H9 (cell line): Measurements from ENCODE around the gene CDR2. TPM values are rescaled to one million over a fixed set of nuclear protein-coding genes. Genes with fewer than 3 reads are reported as not detected.

Experiments
- DNase-seq: peaks from one replicate; pipeline ENCODE4 v3.0.0-alpha.2; 2017
- H2AFZ ChIP-seq: one replicate; pipeline ENCODE4 v1.6.1; 2013; ENCODE audit warnings: mild to moderate bottlenecking, low read length, control low read depth, moderate library complexity
- H2AK5ac ChIP-seq: 2 replicates; pipeline ENCODE4 v1.6.1; 2013; ENCODE audit warnings: low read length, control low read depth, mixed read lengths; ENCODE audit not compliant: insufficient read length
- H2BK120ac ChIP-seq: one replicate; pipeline ENCODE4 v1.6.1; 2013; ENCODE audit warnings: low read depth, mild to moderate bottlenecking, low read length, control low read depth, inconsistent platforms; ENCODE audit not compliant: poor library complexity, severe bottlenecking
- H2BK12ac ChIP-seq: 2 replicates; pipeline ENCODE4 v1.6.1; 2013; ENCODE audit warnings: low read length, control low read depth, mixed read lengths, low read depth; ENCODE audit not compliant: insufficient read length
- H2BK15ac ChIP-seq: 2 replicates; pipeline ENCODE4 v1.6.1; 2013; ENCODE audit warnings: low read depth, low read length, control low read depth
- H2BK20ac ChIP-seq: one replicate; pipeline ENCODE4 v1.6.1; 2013; ENCODE audit warnings: low read depth, mild to moderate bottlenecking, low read length, control low read depth, inconsistent platforms; ENCODE audit not compliant: poor library complexity, severe bottlenecking
- H2BK5ac ChIP-seq: 2 replicates; pipeline ENCODE4 v1.6.1; 2013; ENCODE audit warnings: low read length, control low read depth, mixed read lengths; ENCODE audit not compliant: insufficient read length
- H3K14ac ChIP-seq: 2 replicates; pipeline ENCODE4 v1.6.1; 2013; ENCODE audit warnings: low read length, control low read depth; ENCODE audit not compliant: insufficient read depth
- H3K18ac ChIP-seq: 2 replicates; pipeline ENCODE4 v1.6.1; 2013; ENCODE audit warnings: low read depth, mild to moderate bottlenecking, mixed read lengths, low read length, control low read depth; ENCODE audit not compliant: insufficient read length
- H3K23ac ChIP-seq: 2 replicates; pipeline ENCODE4 v1.6.1; 2013; ENCODE audit warnings: low read length, control low read depth, mixed read lengths, low read depth; ENCODE audit not compliant: insufficient read length
- H3K23me2 ChIP-seq: 2 replicates; pipeline ENCODE4 v1.6.1; 2013; ENCODE audit warnings: low read depth, mild to moderate bottlenecking, mixed read lengths, low read length, control low read depth; ENCODE audit not compliant: insufficient read length, poor library complexity, severe bottlenecking
- H3K27ac ChIP-seq: 2 replicates; pipeline ENCODE4 v1.5.1; 2013; ENCODE audit warnings: low read length, control low read depth, mixed read lengths, low read depth; ENCODE audit not compliant: insufficient read length
- H3K27me3 ChIP-seq: 2 replicates; pipeline ENCODE4 v1.6.1; 2013; ENCODE audit warnings: low read length, control low read depth, inconsistent platforms; ENCODE audit not compliant: insufficient read depth
- H3K4ac ChIP-seq: 2 replicates; pipeline ENCODE4 v1.6.1; 2013; ENCODE audit warnings: low read depth, mild to moderate bottlenecking, control low read depth, inconsistent platforms, low read length, moderate library complexity
- H3K4me1 ChIP-seq: 2 replicates; pipeline ENCODE4 v1.6.1; 2013; ENCODE audit warnings: low read length, control low read depth, inconsistent platforms; ENCODE audit not compliant: insufficient read depth
- H3K4me2 ChIP-seq: 2 replicates; pipeline ENCODE4 v1.6.1; 2013; ENCODE audit warnings: low read length, control low read depth, mixed read lengths; ENCODE audit not compliant: insufficient read length, insufficient read depth
- H3K56ac ChIP-seq: 2 replicates; pipeline ENCODE4 v1.6.1; 2013; ENCODE audit warnings: low read depth, mild to moderate bottlenecking, mixed read lengths, low read length, control low read depth; ENCODE audit not compliant: insufficient read length
- H3K79me1 ChIP-seq: 2 replicates; pipeline ENCODE4 v1.6.1; 2013; ENCODE audit warnings: low read depth, mild to moderate bottlenecking, moderate library complexity, low read length, control low read depth, inconsistent platforms; ENCODE audit not compliant: insufficient read depth, poor library complexity, severe bottlenecking
- H3K79me2 ChIP-seq: 2 replicates; pipeline ENCODE4 v1.6.1; 2013; ENCODE audit warnings: low read length, control low read depth, inconsistent platforms; ENCODE audit not compliant: insufficient read depth
- H3K9ac ChIP-seq: 2 replicates; pipeline ENCODE4 v1.6.1; 2013; ENCODE audit warnings: low read length, control low read depth, mixed read lengths; ENCODE audit not compliant: insufficient read length; ENCODE audit errors: extremely low read depth
- H3K9me3 ChIP-seq: one replicate; pipeline ENCODE4 v1.6.1; 2013; ENCODE audit warnings: low read depth, low read length, inconsistent platforms; ENCODE audit not compliant: control insufficient read depth
- H3T11ph ChIP-seq: one replicate; pipeline ENCODE4 v1.6.1; 2013; ENCODE audit warnings: mild to moderate bottlenecking, low read length, control low read depth, inconsistent platforms
- H4K20me1 ChIP-seq: one replicate; pipeline ENCODE4 v1.6.1; 2013; ENCODE audit not compliant: control insufficient read depth, insufficient read length, insufficient read depth
- H4K5ac ChIP-seq: 2 replicates; pipeline ENCODE4 v1.6.1; 2013; ENCODE audit warnings: low read depth, mild to moderate bottlenecking, mixed read lengths, low read length, control low read depth; ENCODE audit not compliant: insufficient read length
- H4K8ac ChIP-seq: replicated peaks from 2 replicates; pipeline ENCODE4 v1.6.1; 2013; ENCODE audit warnings: low read length, control low read depth, mixed read lengths, low read depth; ENCODE audit not compliant: insufficient read length
- H4K91ac ChIP-seq: 2 replicates; pipeline ENCODE4 v1.6.1; 2013; ENCODE audit warnings: low read depth, mild to moderate bottlenecking, moderate library complexity, mixed read lengths, low read length, control low read depth; ENCODE audit not compliant: insufficient read length
- H3K27ac Mint-ChIP-seq, 3 experiments: 2 replicates in 2 of 3; 3 replicates in 1 of 3; pipeline ENCODE4 v1.8.0; 2020 to 2021; ENCODE audit warnings: mixed read lengths in 3 of 3, mild to moderate bottlenecking in 1 of 3, moderate library complexity in 1 of 3
- H3K27me3 Mint-ChIP-seq: 2 replicates; pipeline ENCODE4 v1.8.0; 2021; ENCODE audit warnings: low read depth, mild to moderate bottlenecking, moderate library complexity, mixed read lengths
- H3K36me3 Mint-ChIP-seq, 3 experiments: 2 replicates in 2 of 3; 3 replicates in 1 of 3; pipeline ENCODE4 v1.8.0; 2020 to 2021; ENCODE audit warnings: low read depth in 3 of 3, mixed read lengths in 3 of 3; ENCODE audit not compliant: insufficient read depth in 1 of 3
- H3K4me1 Mint-ChIP-seq, 2 experiments: 2 replicates each; pipeline ENCODE4 v1.8.0; 2020; ENCODE audit warnings: mixed read lengths in 2 of 2
- H3K4me3 Mint-ChIP-seq, 2 experiments: 2 replicates in 1 of 2; 3 replicates in 1 of 2; pipeline ENCODE4 v1.8.0; 2020 to 2021; ENCODE audit warnings: mild to moderate bottlenecking in 2 of 2, mixed read lengths in 2 of 2, moderate library complexity in 1 of 2
- H3K9me3 Mint-ChIP-seq, 2 experiments: 2 replicates in 1 of 2; 3 replicates in 1 of 2; pipeline ENCODE4 v1.8.0; 2020; ENCODE audit warnings: mild to moderate bottlenecking in 2 of 2, mixed read lengths in 2 of 2, moderate library complexity in 1 of 2
- CTCF ChIP-seq: fragments of 200-600 bp; sonication (generic); conservative IDR thresholded peaks from 3 replicates; pipeline ENCODE4 v1.8.0; 2021; ENCODE audit warnings: antibody characterized with exemption, mild to moderate bottlenecking
- WGBS: extraction: QIAGEN DNeasy Blood & Tissue Kit; methylation state at CpG from one replicate; pipeline ENCODE4 v1.1.7; 2013; ENCODE audit warnings: missing lambda C conversion rate, low lambda C conversion rate, mixed read lengths; ENCODE audit not compliant: insufficient read length; ENCODE audit errors: extremely low coverage; 5-methylcytosine and 5-hydroxymethylcytosine counted together
- total RNA-seq: library from RNA; stranded (reverse); gene quantifications from 2 replicates; pipeline ENCODE4 v1.2.1, GENCODE V29; 2021

The CDR2 gene
- total RNA-seq, 1 experiment from 2014 or later = 33.4 TPM

GRCh38 chr16:22386976-22387375, 12.6 kb upstream of the CDR2 start:
- Histone ChIP-seq H2AK5ac (no peak overlapping the region), H2AFZ (no peak overlapping the region), H2BK12ac (no peak overlapping the region), H3K23me2 (no peaks in the 10 kb centered on the region), H3K4me2 (no peak overlapping the region), H3K23ac (no peak overlapping the region), H3K9me3 (no peaks in the 10 kb centered on the region), H2BK20ac (no peak overlapping the region), H3K4me1 (no peaks in the 10 kb centered on the region), H4K91ac (no peak overlapping the region), H3K56ac (no peak overlapping the region), H4K8ac (no peak overlapping the region), H4K20me1 (no peaks in the 10 kb centered on the region), H3T11ph (no peak overlapping the region), H3K27me3 (no peaks in the 10 kb centered on the region), H3K79me1 (no peaks in the 10 kb centered on the region), H3K79me2 (no peaks in the 10 kb centered on the region), H4K5ac (no peak overlapping the region), H3K14ac (no peak overlapping the region), H2BK120ac (no peak overlapping the region), H3K4ac (no peak overlapping the region), H2BK5ac (no peak overlapping the region), H3K27ac (no peak overlapping the region), H3K18ac (no peak overlapping the region), H2BK15ac (no peak overlapping the region), H3K9ac (no peak overlapping the region)
- H3K36me3 Mint-ChIP-seq = no peaks in the 10 kb centered on the region
- no peaks in the 10 kb centered on the region for H3K9me3 Mint-ChIP-seq
- H3K27me3 Mint-ChIP-seq = no peaks in the 10 kb centered on the region
- no peak for TF ChIP-seq CTCF
- DNase-seq = no peak
- H3K27ac Mint-ChIP-seq = no peak overlapping the region
- no peaks in the 10 kb centered on the region for H3K4me1 Mint-ChIP-seq
- H3K4me3 Mint-ChIP-seq = no peak overlapping the region
- no CpG with 5 or more reads among the region's 2 CpGs for WGBS
